ENCODE measurements around the gene HOXC9.

HOXC9 gene

GRCh38 chr12:54002278-54002914 is 2.4 kb downstream of the HOXC9 start:
- DNase-seq = no peak

- no peak for DNase-seq
These were observed 3.0 kb downstream of the HOXC9 start for GRCh38 chr12:54002915-54003389.

- DNase-seq = no peak
These were observed 3.7 kb downstream of the HOXC9 start for GRCh38 chr12:54003625-54004024.

GRCh38 chr12:54004063-54004840 is 4.3 kb downstream of the HOXC9 start:
- no peak for DNase-seq

GRCh38 chr12:54004841-54005530 is 5.0 kb downstream of the HOXC9 start:
- DNase-seq = no peak

GRCh38 chr12:54005531-54005852 is 5.5 kb downstream of the HOXC9 start:
- no peak for DNase-seq

GRCh38 chr12:54005853-54006558 is 6.0 kb downstream of the HOXC9 start:
- DNase-seq = peak; percentile 63

- DNase-seq = no peak
These were observed 6.7 kb downstream of the HOXC9 start for GRCh38 chr12:54006559-54007220.

- no peak for DNase-seq
These were observed 7.7 kb downstream of the HOXC9 start for GRCh38 chr12:54007538-54008259.

GRCh38 chr12:54008260-54008552 is 8.2 kb downstream of the HOXC9 start:
- DNase-seq = no peak

GRCh38 chr12:54009171-54010052 is 9.5 kb downstream of the HOXC9 start:
- no peak for DNase-seq

- DNase-seq = no peak
These were observed 10.4 kb downstream of the HOXC9 start for GRCh38 chr12:54010053-54010971.

GRCh38 chr12:54010972-54011664 is 11.2 kb downstream of the HOXC9 start:
- no peak for DNase-seq

- no peak for DNase-seq
These were observed 11.9 kb downstream of the HOXC9 start for GRCh38 chr12:54011665-54012532.

- no peak for DNase-seq
These were observed 12.9 kb downstream of the HOXC9 start for GRCh38 chr12:54012631-54013409.

- DNase-seq = no peak
These were observed 14.5 kb downstream of the HOXC9 start for GRCh38 chr12:54014377-54015017.

All from NCI-H1694 (cell line).